Upper lobe of left lung (tissue), 6 donors: Measurements from ENCODE around the gene LNX1. TPM values are rescaled to one million over a fixed set of nuclear protein-coding genes. Genes with fewer than 3 reads are reported as not detected.

ENCODE experiments used
- ATAC-seq, 2 donors: fragments of 200-7000 bp; cut with Tn5 transposase; one replicate each; pipeline ENCODE4 v1.9.1; 2022; ENCODE audit warnings: mild to moderate bottlenecking in 2 of 2, moderate library complexity in 2 of 2; ENCODE audit not compliant: low FRiP score in 2 of 2
- DNase-seq, 2 donors: peaks; one replicate each; pipeline ENCODE4 v3.0.0-alpha.2; 2019 to 2020
- H3K27ac ChIP-seq, 4 donors: fragments of 200-600 bp; sonication (generic); one replicate each; pipeline ENCODE4 v1.5.1; 2016 to 2019
- H3K27me3 ChIP-seq, 4 donors: fragments of 200-600 bp; sonication (generic); one replicate each; pipeline ENCODE4 v1.5.1; 2017 to 2019
- H3K36me3 ChIP-seq, 4 donors: fragments of 200-600 bp; sonication (generic); one replicate each; pipeline ENCODE4 v1.5.1; 2016 to 2019
- H3K4me1 ChIP-seq, 4 donors: fragments of 200-600 bp; sonication (generic); one replicate each; pipeline ENCODE4 v1.5.1; 2018 to 2019
- H3K4me3 ChIP-seq, 4 donors: fragments of 200-600 bp; sonication (generic); one replicate each; pipeline ENCODE4 v1.5.1; 2017 to 2019; ENCODE audit warnings: mild to moderate bottlenecking in 2 of 4, moderate library complexity in 1 of 4
- H3K9me3 ChIP-seq, 4 donors: fragments of 200-600 bp; sonication (generic); one replicate each; pipeline ENCODE4 v1.5.1; 2018 to 2019
- EP300 ChIP-seq, 4 donors: sonication (generic); formaldehyde crosslinking; IDR thresholded peaks; one replicate each; pipeline ENCODE4 v1.5.1; 2017; ENCODE audit warnings: antibody characterized with exemption in 4 of 4, control low read depth in 2 of 4
- POLR2A ChIP-seq, 4 donors: fragments of 450-650 bp; IDR thresholded peaks; one replicate each; pipeline ENCODE4 v1.5.1; 2016 to 2017; ENCODE audit warnings: antibody characterized with exemption in 4 of 4, mild to moderate bottlenecking in 2 of 4
- POLR2AphosphoS5 ChIP-seq, 2 donors: sonication (generic); formaldehyde crosslinking; IDR thresholded peaks; one replicate each; pipeline ENCODE4 v1.5.1; 2017; ENCODE audit warnings: antibody characterized with exemption in 2 of 2
- WGBS, 2 donors: methylation state at CpG; one replicate each; pipeline ENCODE4 v1.1.5; 2017 to 2018; 5-methylcytosine and 5-hydroxymethylcytosine counted together
- total RNA-seq, 6 donors: library from RNA; depleted of rRNA in 4 of 6; stranded (reverse); fragments of >200 nt in 4 of 6; gene quantifications; one replicate each; pipeline versions ENCODE4 v1.1.0 to v1.2.1, GENCODE V29; 2016 to 2021
- TF ChIP-seq, protein P1 (sequence below), 6 experiments: fragments of 450-650 bp in 4 of 6; fragments of 200-600 bp in 2 of 6; sonication (generic) in 2 of 6; IDR thresholded peaks; one replicate each; pipeline ENCODE4 v1.5.1; 2016 to 2019; ENCODE audit warnings: antibody characterized with exemption in 6 of 6
- donor health status: DM: no; HTN: no; CAD: no; lungs with moderate emphysema.
- donor health status: DM: no; HTN: yes; CAD: no; lungs with severe emphysema.

LNX1 gene
- total RNA-seq, 6 donors from 2014 or later = 2.7 to 7.3 (median 4.3) TPM

DNA sequence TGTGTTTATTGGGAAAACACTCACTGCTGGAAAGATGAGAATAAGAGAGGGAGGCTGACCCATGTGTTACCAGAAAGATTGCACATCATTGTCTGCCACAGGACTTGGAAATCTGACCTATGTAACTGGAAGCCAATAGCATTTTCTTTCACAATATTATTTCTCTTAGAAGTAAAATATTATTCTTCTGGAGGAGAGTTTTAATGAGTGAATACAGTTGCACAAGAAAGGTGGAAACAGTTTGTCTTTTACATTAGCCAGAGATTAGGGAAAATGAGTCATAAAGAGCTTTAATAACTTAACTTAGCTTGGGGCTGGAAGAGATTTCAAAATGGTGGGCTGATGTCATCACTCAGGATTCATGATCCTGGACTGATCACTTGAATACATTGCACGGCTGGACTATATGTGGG, 31.5 kb upstream of the LNX1 start:
- no peak for DNase-seq
- ATAC-seq = peak in 1 of 2 donors; percentile 65
- 83 to 92% methylated on average over 1 of the region's 1 CpG for WGBS, 2 donors
- Histone ChIP-seq H3K9me3 (no peaks in the 10 kb centered on the region), H3K4me3 (no peak overlapping the region), H3K27me3 (no peaks in the 10 kb centered on the region), H3K36me3 (no peaks in the 10 kb centered on the region), H3K4me1 (peaks cover 0 to 5% (median 0%) of the 10 kb centered on the region in 4 donors), H3K27ac (no peak overlapping the region)
- TF ChIP-seq, protein P1, sequence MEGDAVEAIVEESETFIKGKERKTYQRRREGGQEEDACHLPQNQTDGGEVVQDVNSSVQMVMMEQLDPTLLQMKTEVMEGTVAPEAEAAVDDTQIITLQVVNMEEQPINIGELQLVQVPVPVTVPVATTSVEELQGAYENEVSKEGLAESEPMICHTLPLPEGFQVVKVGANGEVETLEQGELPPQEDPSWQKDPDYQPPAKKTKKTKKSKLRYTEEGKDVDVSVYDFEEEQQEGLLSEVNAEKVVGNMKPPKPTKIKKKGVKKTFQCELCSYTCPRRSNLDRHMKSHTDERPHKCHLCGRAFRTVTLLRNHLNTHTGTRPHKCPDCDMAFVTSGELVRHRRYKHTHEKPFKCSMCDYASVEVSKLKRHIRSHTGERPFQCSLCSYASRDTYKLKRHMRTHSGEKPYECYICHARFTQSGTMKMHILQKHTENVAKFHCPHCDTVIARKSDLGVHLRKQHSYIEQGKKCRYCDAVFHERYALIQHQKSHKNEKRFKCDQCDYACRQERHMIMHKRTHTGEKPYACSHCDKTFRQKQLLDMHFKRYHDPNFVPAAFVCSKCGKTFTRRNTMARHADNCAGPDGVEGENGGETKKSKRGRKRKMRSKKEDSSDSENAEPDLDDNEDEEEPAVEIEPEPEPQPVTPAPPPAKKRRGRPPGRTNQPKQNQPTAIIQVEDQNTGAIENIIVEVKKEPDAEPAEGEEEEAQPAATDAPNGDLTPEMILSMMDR (IDR thresholded peaks at IDR 0.05) = no peak
- TF ChIP-seq POLR2AphosphoS5 (IDR thresholded peaks at IDR 0.05) = peak in 1 of 2 donors; percentile 40

DNA sequence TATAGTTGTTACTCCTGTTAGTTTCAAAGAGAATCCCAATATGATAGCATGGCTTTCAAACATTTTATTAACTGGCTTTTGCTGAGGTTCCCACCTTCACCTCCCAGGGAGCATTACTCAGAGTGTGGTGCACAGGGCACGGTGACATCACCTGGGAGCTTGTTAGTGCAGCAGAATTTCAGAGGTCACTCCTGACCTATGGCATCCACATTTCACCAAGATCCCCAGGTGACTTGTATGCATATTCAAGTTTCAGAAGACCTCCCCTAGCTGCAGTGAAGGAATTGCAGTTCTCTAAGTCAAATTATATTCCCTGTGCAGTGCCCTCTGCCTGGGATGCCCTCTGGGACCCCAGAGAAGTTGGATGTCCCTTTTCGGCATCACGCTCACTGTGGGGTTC, 29.7 kb upstream of the LNX1 start:
- TF ChIP-seq POLR2A (IDR thresholded peaks at IDR 0.05) (no peak), POLR2AphosphoS5 (IDR thresholded peaks at IDR 0.05) (no peak), EP300 (IDR thresholded peaks at IDR 0.05) (no peak)
- TF ChIP-seq, protein P1 (IDR thresholded peaks at IDR 0.05) = no peak
- no peak overlapping the region for H3K27ac ChIP-seq
- no peaks in the 10 kb centered on the region for H3K9me3 ChIP-seq
- H3K27me3 ChIP-seq = no peaks in the 10 kb centered on the region
- H3K36me3 ChIP-seq = no peaks in the 10 kb centered on the region
- 94% methylated on average over 3 of the region's 3 CpGs for WGBS, 2 donors
- no peak for DNase-seq
- H3K4me1 ChIP-seq = no peaks in the 10 kb centered on the region
- H3K4me3 ChIP-seq = no peak overlapping the region
- no peak for ATAC-seq

DNA sequence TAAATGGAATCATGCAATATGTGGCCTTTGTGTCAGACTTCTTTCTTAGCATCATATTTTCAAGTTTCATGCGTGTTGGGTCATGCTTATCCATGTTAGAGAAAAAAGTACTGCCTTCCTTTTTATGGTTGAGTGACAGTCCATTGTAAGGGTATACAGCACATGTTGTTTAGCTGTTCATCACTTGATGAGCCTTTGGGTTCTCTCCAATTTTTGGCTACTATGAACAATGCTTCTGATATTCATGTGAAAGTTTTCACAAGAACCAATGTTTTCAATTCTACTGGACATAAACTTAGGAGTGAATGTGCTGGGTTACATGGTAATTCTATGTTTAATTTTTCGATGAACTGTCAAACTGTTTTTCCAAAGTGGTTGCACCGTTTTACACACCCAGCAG, 28.1 kb upstream of the LNX1 start:
- Histone ChIP-seq H3K4me3 (no peak overlapping the region), H3K27ac (no peak overlapping the region), H3K36me3 (no peaks in the 10 kb centered on the region), H3K27me3 (no peaks in the 10 kb centered on the region), H3K4me1 (no peaks in the 10 kb centered on the region), H3K9me3 (no peaks in the 10 kb centered on the region)
- no peak for DNase-seq
- ATAC-seq = no peak
- TF ChIP-seq, protein P1 (IDR thresholded peaks at IDR 0.05) = no peak
- TF ChIP-seq POLR2AphosphoS5 (IDR thresholded peaks at IDR 0.05) = no peak
- 86 to 91% methylated on average over 3 of the region's 3 CpGs for WGBS, 2 donors

DNA sequence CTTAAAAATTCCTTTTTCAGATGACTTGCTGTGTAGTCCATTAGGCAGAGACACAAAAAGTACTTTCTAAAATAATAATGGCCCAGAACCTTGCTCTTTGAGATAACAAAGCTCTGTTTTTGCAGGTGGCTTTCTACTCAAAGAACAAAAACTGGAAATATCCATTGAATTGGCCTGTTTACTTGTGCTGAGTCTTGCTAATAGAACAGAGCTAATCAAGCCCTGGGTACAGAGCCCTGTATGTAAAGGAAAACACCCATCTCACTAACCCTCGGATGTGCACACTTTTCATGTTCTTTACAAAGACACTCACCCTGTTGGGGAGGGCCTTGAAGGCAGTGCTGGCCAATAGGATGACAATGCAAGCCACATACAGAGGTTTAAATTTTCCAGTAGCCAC, 27.0 kb upstream of the LNX1 start:
- WGBS, 2 donors = 81 to 86% methylated on average over 1 of the region's 1 CpG
- H3K36me3 ChIP-seq = no peaks in the 10 kb centered on the region
- TF ChIP-seq, protein P1 (IDR thresholded peaks at IDR 0.05) = no peak
- no peak for TF ChIP-seq POLR2A (IDR thresholded peaks at IDR 0.05)
- no peaks in the 10 kb centered on the region for H3K4me1 ChIP-seq
- no peak overlapping the region for H3K4me3 ChIP-seq
- ATAC-seq (no peak), DNase-seq (no peak)
- no peak overlapping the region for H3K27ac ChIP-seq
- no peaks in the 10 kb centered on the region for H3K9me3 ChIP-seq
- no peaks in the 10 kb centered on the region for H3K27me3 ChIP-seq

DNA sequence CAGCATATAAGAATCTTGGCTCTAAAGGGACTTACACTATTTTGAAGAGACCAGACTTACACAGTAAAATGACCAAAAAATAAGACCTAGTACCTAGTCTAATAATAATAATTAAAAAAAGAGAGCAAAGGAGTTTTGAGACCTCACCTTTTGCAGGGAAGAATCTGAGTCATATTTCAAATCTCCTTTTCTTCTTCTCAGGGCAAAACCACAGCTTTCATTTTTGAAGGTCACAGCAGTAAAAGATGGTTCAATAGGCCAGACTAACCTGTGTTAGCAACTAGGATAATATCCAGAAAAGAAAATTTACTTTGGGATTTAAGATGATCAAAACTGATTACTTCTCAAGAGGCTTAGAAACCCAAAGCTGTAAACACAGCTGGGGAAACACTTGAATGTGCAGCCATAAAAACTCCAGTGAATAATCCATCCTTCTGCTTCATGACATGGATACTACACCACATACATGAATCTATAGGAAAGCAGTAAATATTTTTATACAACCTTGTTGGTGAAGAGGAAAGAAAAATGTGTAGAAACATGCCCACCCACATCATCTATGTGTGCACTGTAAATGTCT, 25.9 kb upstream of the LNX1 start:
- H3K27ac ChIP-seq = no peak overlapping the region
- H3K4me3 ChIP-seq = no peak overlapping the region
- ATAC-seq (no peak), DNase-seq (no peak)
- no peaks in the 10 kb centered on the region for H3K36me3 ChIP-seq
- TF ChIP-seq POLR2A (IDR thresholded peaks at IDR 0.05) (no peak), EP300 (IDR thresholded peaks at IDR 0.05) (no peak), POLR2AphosphoS5 (IDR thresholded peaks at IDR 0.05) (no peak)
- TF ChIP-seq, protein P1 (IDR thresholded peaks at IDR 0.05) = no peak
- no peaks in the 10 kb centered on the region for H3K9me3 ChIP-seq
- H3K27me3 ChIP-seq = no peaks in the 10 kb centered on the region
- no peaks in the 10 kb centered on the region for H3K4me1 ChIP-seq
